GM23338 (cell line): ENCODE results near the gene RNF19B. TPM values are rescaled to one million over a fixed set of nuclear protein-coding genes. Genes with fewer than 3 reads are reported as not detected.

Source experiments
- ATAC-seq: fragments of 200-7000 bp; cut with Tn5 transposase; 3 replicates; pipeline ENCODE4 v1.9.1; 2020
- DNase-seq: peaks from one replicate; pipeline ENCODE4 v3.0.0-alpha.2; 2015; ENCODE audit warnings: low spot score
- H2AFZ ChIP-seq: fragments of 200-600 bp; sonication (generic); 2 replicates; pipeline ENCODE4 v1.8.0; 2016; ENCODE audit warnings: antibody characterized with exemption, mild to moderate bottlenecking, moderate library complexity
- H3F3A ChIP-seq: fragments of 200-600 bp; sonication (generic); replicated peaks from 2 replicates; pipeline ENCODE4 v1.8.0; 2017; ENCODE audit warnings: antibody characterized with exemption, mixed run types, low read depth
- H3K27ac ChIP-seq: fragments of 200-600 bp; sonication (generic); 2 replicates; pipeline ENCODE4 v1.6.1; 2016; ENCODE audit warnings: low read depth
- H3K27me3 ChIP-seq: fragments of 200-600 bp; sonication (generic); 2 replicates; pipeline ENCODE4 v1.8.0; 2016; ENCODE audit warnings: mild to moderate bottlenecking, mixed run types, moderate library complexity; ENCODE audit not compliant: insufficient read depth
- H3K36me3 ChIP-seq: fragments of 200-600 bp; sonication (generic); 2 replicates; pipeline ENCODE4 v1.8.0; 2016; ENCODE audit warnings: mild to moderate bottlenecking; ENCODE audit not compliant: insufficient read depth
- H3K4me1 ChIP-seq: fragments of 200-600 bp; sonication (generic); 2 replicates; pipeline ENCODE4 v1.8.0; 2016; ENCODE audit warnings: mild to moderate bottlenecking, moderate library complexity; ENCODE audit not compliant: insufficient read depth
- H3K4me2 ChIP-seq: fragments of 200-600 bp; sonication (generic); 2 replicates; pipeline ENCODE4 v1.7.1; 2017; ENCODE audit warnings: mixed run types
- H3K4me3 ChIP-seq: fragments of 200-600 bp; sonication (generic); 2 replicates; pipeline ENCODE4 v1.6.1; 2016; ENCODE audit warnings: mixed run types
- H3K79me2 ChIP-seq: fragments of 200-600 bp; sonication (generic); replicated peaks from 2 replicates; pipeline ENCODE4 v1.8.0; 2017; ENCODE audit warnings: mild to moderate bottlenecking; ENCODE audit not compliant: insufficient read depth
- H3K9me2 ChIP-seq: fragments of 200-600 bp; sonication (generic); 2 replicates; pipeline ENCODE4 v1.8.0; 2017; ENCODE audit not compliant: insufficient read depth
- H4K20me1 ChIP-seq: fragments of 200-600 bp; sonication (generic); replicated peaks from 2 replicates; pipeline ENCODE4 v1.8.0; 2017; ENCODE audit warnings: mild to moderate bottlenecking; ENCODE audit not compliant: insufficient read depth
- H3K27ac Mint-ChIP-seq: 2 replicates; pipeline ENCODE4 v1.8.0; 2020; ENCODE audit warnings: inconsistent platforms, mild to moderate bottlenecking, moderate library complexity, mixed read lengths
- H3K27me3 Mint-ChIP-seq: 3 replicates; pipeline ENCODE4 v1.8.0; 2022; ENCODE audit warnings: low read depth, mild to moderate bottlenecking, moderate library complexity, mixed read lengths, inconsistent platforms; ENCODE audit not compliant: insufficient read depth, poor library complexity
- H3K36me3 Mint-ChIP-seq: 3 replicates; pipeline ENCODE4 v1.8.0; 2021; ENCODE audit warnings: low read depth, mild to moderate bottlenecking, inconsistent platforms, moderate library complexity, mixed read lengths
- H3K4me1 Mint-ChIP-seq: 3 replicates; pipeline ENCODE4 v1.8.0; 2020; ENCODE audit warnings: mild to moderate bottlenecking, inconsistent platforms, mixed read lengths
- H3K4me3 Mint-ChIP-seq: 3 replicates; pipeline ENCODE4 v1.8.0; 2021; ENCODE audit warnings: moderate library complexity, mild to moderate bottlenecking, inconsistent platforms, mixed read lengths
- H3K9me3 Mint-ChIP-seq: 3 replicates; pipeline ENCODE4 v1.8.0; 2020; ENCODE audit warnings: moderate library complexity, mild to moderate bottlenecking, inconsistent platforms, mixed read lengths
- CREB1 ChIP-seq: fragments of 250-450 bp; sonication (Bioruptor Pico); IDR thresholded peaks from 2 replicates; pipeline ENCODE4 v1.5.0; 2020; ENCODE audit warnings: low read depth, mild to moderate bottlenecking, moderate library complexity
- CTCF ChIP-seq, 2 experiments: fragments of 200-600 bp in 1 of 2; sonication (generic) in 1 of 2; conservative IDR thresholded peaks; 2 replicates each; pipeline versions ENCODE4 v1.5.1 to v1.6.1; 2016 to 2017; ENCODE audit warnings: antibody characterized with exemption in 2 of 2, low read depth in 2 of 2, mild to moderate bottlenecking in 2 of 2, moderate library complexity in 1 of 2
- ETS1 ChIP-seq: IDR thresholded peaks from 2 replicates; pipeline ENCODE4 v1.6.1; 2016; ENCODE audit warnings: antibody characterized with exemption
- EZH2 ChIP-seq: fragments of 200-600 bp; sonication (generic); IDR thresholded peaks from one replicate; pipeline ENCODE4 v1.8.0; 2017; ENCODE audit warnings: antibody characterized with exemption, mild to moderate bottlenecking, low read depth; ENCODE audit not compliant: unreplicated experiment
- EZH2phosphoT487 ChIP-seq: fragments of 200-600 bp; sonication (generic); IDR thresholded peaks from one replicate; pipeline ENCODE4 v1.8.1; 2018; ENCODE audit warnings: antibody characterized with exemption; ENCODE audit not compliant: unreplicated experiment
- JUNB ChIP-seq: IDR thresholded peaks from one replicate; pipeline ENCODE4 v1.6.1; 2016; ENCODE audit warnings: antibody characterized with exemption; ENCODE audit not compliant: unreplicated experiment
- NANOG ChIP-seq: IDR thresholded peaks from 2 replicates; pipeline ENCODE4 v1.6.1; 2016; ENCODE audit warnings: antibody characterized with exemption, borderline replicate concordance
- POLR2AphosphoS5 ChIP-seq: IDR thresholded peaks from 2 replicates; pipeline ENCODE4 v1.6.1; 2016; ENCODE audit warnings: antibody characterized with exemption, low read depth
- STAT1 ChIP-seq: IDR thresholded peaks from one replicate; pipeline ENCODE4 v1.6.1; 2016; ENCODE audit warnings: antibody characterized with exemption; ENCODE audit not compliant: unreplicated experiment
- ZNF114 ChIP-seq: fragments of 250-450 bp; sonication (Bioruptor Pico); IDR thresholded peaks from 2 replicates; pipeline ENCODE4 v1.5.0; 2020; ENCODE audit warnings: mild to moderate bottlenecking, moderate library complexity
- ZNF462 ChIP-seq: fragments of 250-450 bp; sonication (Bioruptor Pico); IDR thresholded peaks from 2 replicates; pipeline ENCODE4 v1.5.0; 2020; ENCODE audit warnings: mild to moderate bottlenecking, moderate library complexity
- polyA plus RNA-seq: library from polyadenylated mRNA; unstranded; fragments of >200 nt; fragmentation: Nextera tagmentation; extraction: Ambion mirVana; gene quantifications from 2 replicates; pipeline ENCODE4 v1.2.1, GENCODE V29; 2016
- total RNA-seq: library from RNA; depleted of rRNA; stranded (reverse); fragments of >200 nt; shearing (Covaris generic); gene quantifications from 2 replicates; pipeline ENCODE4 v1.2.3, GENCODE V29; 2014

RNF19B gene
- total and polyA plus RNA-seq, 2 experiments from 2014 or later = 2.9 to 11.9 TPM

- Histone ChIP-seq H4K20me1 (0 out of 2 replicates have a peak, but pooled peaks cover 3% of the 10 kb centered on the region), H3K4me2 (no peak overlapping the region), H3K4me3 (no peak overlapping the region), H3K27me3 (peaks cover 51% of the 10 kb centered on the region), H3K79me2 (no peaks in the 10 kb centered on the region), H3K9me2 (peaks cover 7% of the 10 kb centered on the region; the same call in 1 of the 2 replicates), H3K36me3 (no peaks in the 10 kb centered on the region), H2AFZ (no peak overlapping the region), H3F3A (no peaks in the 10 kb centered on the region), H3K4me1 (peaks cover 17% of the 10 kb centered on the region), H3K27ac (no peak overlapping the region)
- peaks cover 30% of the 10 kb centered on the region for H3K27me3 Mint-ChIP-seq
- no peak overlapping the region for H3K4me3 Mint-ChIP-seq
- no peak for ATAC-seq
- no peaks in the 10 kb centered on the region; the same call in 2 of the 3 replicates for H3K36me3 Mint-ChIP-seq
- no peak for TF ChIP-seq ETS1
- no peak overlapping the region for H3K27ac Mint-ChIP-seq
- no peak for DNase-seq
- no peaks in the 10 kb centered on the region; the same call in 1 of the 3 replicates for H3K9me3 Mint-ChIP-seq
- H3K4me1 Mint-ChIP-seq = peaks cover 15% of the 10 kb centered on the region
These were observed 3.4 kb upstream of the RNF19B start for GRCh38 chr1:32967888-32968568.

- Mint-ChIP-seq H3K4me1 (peaks cover 16% of the 10 kb centered on the region), H3K36me3 (no peaks in the 10 kb centered on the region; the same call in 2 of the 3 replicates), H3K4me3 (no peak overlapping the region), H3K27ac (no peak overlapping the region), H3K9me3 (no peaks in the 10 kb centered on the region; the same call in 2 of the 3 replicates), H3K27me3 (peaks cover 25% of the 10 kb centered on the region)
- H3K4me3 ChIP-seq = no peak overlapping the region
- peaks cover 50% of the 10 kb centered on the region for H3K27me3 ChIP-seq
- H3F3A ChIP-seq = no peaks in the 10 kb centered on the region
- H4K20me1 ChIP-seq = peaks cover 10% of the 10 kb centered on the region; the same call in 1 of the 2 replicates
- no peak overlapping the region for H3K27ac ChIP-seq
- peaks cover 10% of the 10 kb centered on the region for H3K79me2 ChIP-seq
- H3K9me2 ChIP-seq = peaks cover 7% of the 10 kb centered on the region; the same call in 1 of the 2 replicates
- peaks cover 20% of the 10 kb centered on the region for H3K4me1 ChIP-seq
- H2AFZ ChIP-seq = no peak overlapping the region
- no peak overlapping the region for H3K4me2 ChIP-seq
- ATAC-seq (no peak), DNase-seq (no peak)
- no peaks in the 10 kb centered on the region for H3K36me3 ChIP-seq
- TF ChIP-seq ZNF462 (no peak), STAT1 (no peak), CTCF (conservative IDR thresholded peaks at IDR 0.05; ENCODE audit: low read depth in 2 of 2) (no peak), NANOG (no peak), CREB1 (CRISPR knock-in tag) (no peak), ETS1 (no peak), EZH2phosphoT487 (no peak), EZH2 (no peak), JUNB (no peak), ZNF114 (CRISPR knock-in tag) (no peak), POLR2AphosphoS5 (no peak)
These were observed 2.3 kb upstream of the RNF19B start for GRCh38 chr1:32966900-32967299.
